GM18519 (cell line): ENCODE data around the gene SHISA8.
"Not testable (repeated sequence)": the region's sequence is repeated elsewhere in the genome, so short reads cannot be mapped to it uniquely, and the experiment has no call there.

Source experiments
- ATAC-seq: cut with Tn5 transposase; IDR thresholded peaks from one replicate; pipeline ENCODE4 v1.9.1; 2021; ENCODE audit warnings: mild to moderate bottlenecking, moderate library complexity; ENCODE audit not compliant: unreplicated experiment, low FRiP score

SHISA8 gene

GRCh38 chr22:41915035-41915785 lies at the start of gene SHISA8:
SHISA8 (minus strand) TSS chr22:41915074; CDS start chr22:41914667, 407 bp downstream.
- ATAC-seq, result no peak

GRCh38 chr22:41964112-41964491 lies 49.2 kb upstream of the SHISA8 start:
- ATAC-seq, result no peak

- no peak for ATAC-seq
Observed at GRCh38 chr22:41963453-41964111, 48.7 kb upstream of the SHISA8 start.

- no peak for ATAC-seq
Observed at GRCh38 chr22:41957941-41958556, 43.2 kb upstream of the SHISA8 start.

- ATAC-seq, result no peak
Observed at GRCh38 chr22:41952713-41953112, 37.8 kb upstream of the SHISA8 start.

GRCh38 chr22:41951898-41952474 lies 37.1 kb upstream of the SHISA8 start, which contains the start of gene SMIM45:
SMIM45 (plus strand) TSS chr22:41952150.
- ATAC-seq, result no peak

- ATAC-seq, result no peak
Observed at GRCh38 chr22:41949297-41949965, 34.6 kb upstream of the SHISA8 start.

GRCh38 chr22:41948928-41949296 lies 34.0 kb upstream of the SHISA8 start:
- not testable (repeated sequence) for ATAC-seq

GRCh38 chr22:41948142-41948541 lies 33.3 kb upstream of the SHISA8 start:
- ATAC-seq, result no peak

- no peak for ATAC-seq
Observed at GRCh38 chr22:41947424-41948080, 32.7 kb upstream of the SHISA8 start.

GRCh38 chr22:41946629-41947423 lies 32.0 kb upstream of the SHISA8 start, which contains the start of gene CENPM:
CENPM (minus strand) TSS chr22:41947152; CDS start chr22:41947076, 76 bp downstream.
- ATAC-seq, result peak; percentile 41

GRCh38 chr22:41943661-41944209 lies 28.9 kb upstream of the SHISA8 start:
- no peak for ATAC-seq

GRCh38 chr22:41940832-41941765 lies 26.2 kb upstream of the SHISA8 start:
- ATAC-seq, result no peak

- ATAC-seq, result peak; percentile 36
Observed at GRCh38 chr22:41939981-41940831, 25.3 kb upstream of the SHISA8 start.

- ATAC-seq, result no peak
Observed at GRCh38 chr22:41936894-41937169, 22.0 kb upstream of the SHISA8 start.

GRCh38 chr22:41935509-41935908 lies 20.6 kb upstream of the SHISA8 start:
- no peak for ATAC-seq

- no peak for ATAC-seq
Observed at GRCh38 chr22:41935015-41935351, 20.1 kb upstream of the SHISA8 start.
